ENCODE measurements around the gene RCVRN. TPM values are rescaled to one million over a fixed set of nuclear protein-coding genes. Genes with fewer than 3 reads are reported as not detected.

The RCVRN gene
- total RNA-seq, 1 donor: not detected

DNA sequence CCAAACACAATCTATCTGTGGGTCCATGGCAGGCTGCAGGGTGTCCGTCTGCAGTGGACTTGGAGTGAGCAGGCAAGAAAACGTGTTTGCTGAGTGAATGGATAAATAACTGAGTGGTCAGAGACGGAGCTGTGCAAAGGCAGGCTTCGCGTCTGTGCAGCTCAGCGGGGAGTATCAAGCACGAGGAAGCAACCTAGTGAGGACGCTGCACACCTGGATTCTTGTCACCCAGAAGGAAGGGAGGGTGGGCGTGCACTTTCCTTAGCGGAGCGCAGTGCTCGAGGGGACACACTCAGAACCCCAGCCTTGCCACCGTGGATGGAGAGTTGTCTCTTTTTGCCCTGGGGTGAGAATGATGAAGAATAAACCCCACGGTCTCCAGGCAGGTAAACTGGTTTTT, 1.5 kb upstream of the RCVRN start:
- Histone ChIP-seq H3K27ac (ENCODE audit: low read depth, low read length) (no peak overlapping the region), H2AFZ (ENCODE audit: low read length) (no peak overlapping the region), H3K79me2 (ENCODE audit: insufficient read depth, low read length) (no peaks in the 10 kb centered on the region), H3K36me3 (ENCODE audit: insufficient read depth, low read length) (no peaks in the 10 kb centered on the region), H3K4me1 (ENCODE audit: insufficient read depth, low read length) (no peaks in the 10 kb centered on the region), H3K4me3 (ENCODE audit: insufficient read depth, low read length) (no peak overlapping the region), H3K9me3 (ENCODE audit: low read depth, low read length) (no peaks in the 10 kb centered on the region), H3K27me3 (ENCODE audit: insufficient read depth, low read length) (no peaks in the 10 kb centered on the region), H4K20me1 (ENCODE audit: insufficient read depth, low read length) (no peaks in the 10 kb centered on the region), H3K4me2 (ENCODE audit: insufficient read depth, low read length) (no peak overlapping the region)
- DNase-seq (ENCODE audit: insufficient read length, low spot score, missing footprints): no peak
- TF ChIP-seq CTCF (IDR thresholded peaks at IDR 0.05; ENCODE audit: extremely low read depth, low read depth, low read length): no peak

DNA sequence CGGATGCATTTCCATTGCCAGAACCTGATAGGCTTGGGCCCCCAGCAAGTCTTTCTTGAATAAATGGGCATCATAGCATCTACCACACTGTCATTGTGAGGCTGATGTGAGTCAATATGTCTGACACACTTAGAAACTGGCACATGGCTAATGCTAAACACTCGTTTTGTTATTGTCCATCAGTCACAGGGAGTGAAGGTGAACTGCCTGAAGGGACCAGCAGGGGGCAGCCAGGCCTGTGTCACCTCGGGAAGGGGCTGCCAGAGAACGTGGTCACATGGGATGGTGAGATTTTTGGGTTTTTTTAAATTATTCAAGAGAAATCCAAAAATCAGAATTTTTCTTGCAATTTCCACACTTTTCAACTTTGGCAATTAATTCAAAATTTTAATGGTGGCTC, 831 bp upstream of the RCVRN start:
- Histone ChIP-seq H3K4me1 (ENCODE audit: insufficient read depth, low read length) (no peaks in the 10 kb centered on the region), H3K27me3 (ENCODE audit: insufficient read depth, low read length) (no peaks in the 10 kb centered on the region), H3K4me2 (ENCODE audit: insufficient read depth, low read length) (no peak overlapping the region), H3K4me3 (ENCODE audit: insufficient read depth, low read length) (no peak overlapping the region), H3K36me3 (ENCODE audit: insufficient read depth, low read length) (no peaks in the 10 kb centered on the region), H3K27ac (ENCODE audit: low read depth, low read length) (no peak overlapping the region), H3K9me3 (ENCODE audit: low read depth, low read length) (no peaks in the 10 kb centered on the region), H3K79me2 (ENCODE audit: insufficient read depth, low read length) (no peaks in the 10 kb centered on the region), H4K20me1 (ENCODE audit: insufficient read depth, low read length) (no peaks in the 10 kb centered on the region), H2AFZ (ENCODE audit: low read length) (no peak overlapping the region)
- TF ChIP-seq CTCF (IDR thresholded peaks at IDR 0.05; ENCODE audit: extremely low read depth, low read depth, low read length): peak; percentile 24
- DNase-seq (ENCODE audit: insufficient read length, low spot score, missing footprints): peak; percentile 90

DNA sequence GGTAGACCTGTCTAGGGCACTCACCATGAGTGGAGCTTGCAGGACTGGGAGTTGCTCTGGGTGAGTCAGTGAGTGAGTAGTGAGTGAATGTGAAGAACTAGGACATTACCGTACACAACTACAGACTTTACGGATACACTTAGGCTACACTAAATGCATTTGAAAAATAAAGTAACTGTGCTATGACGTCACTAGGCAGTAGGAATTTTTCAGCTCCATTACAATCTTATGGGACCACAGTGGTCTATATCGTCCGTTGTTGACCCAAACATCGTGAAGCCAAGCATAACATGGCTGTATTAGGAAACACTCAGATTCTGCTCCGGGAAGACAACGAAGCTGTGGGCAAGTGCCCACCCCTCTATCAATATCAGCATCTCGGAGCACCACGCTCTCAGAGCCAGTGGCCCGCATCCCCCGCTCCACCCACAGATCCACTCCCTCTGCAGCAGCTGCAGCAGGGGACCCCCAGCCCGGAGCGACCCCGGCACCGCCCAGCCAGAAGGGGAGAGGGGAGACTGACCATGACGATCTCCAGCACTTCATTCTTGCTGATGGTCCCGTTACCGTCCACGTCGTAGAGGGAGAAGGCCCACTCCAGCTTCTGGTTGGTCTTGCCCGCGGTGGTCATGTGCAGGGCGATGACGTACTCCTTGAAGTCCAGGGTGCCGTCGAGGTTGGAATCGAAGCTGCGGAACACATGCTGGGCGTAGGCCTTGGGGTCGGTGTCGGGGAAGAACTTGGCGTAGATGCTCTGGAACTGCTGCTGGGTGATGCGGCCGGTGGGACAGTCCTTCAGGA, 594 bp downstream of the RCVRN start:
- no peak for DNase-seq (ENCODE audit: insufficient read length, low spot score, missing footprints)

More for the DNA sequence above, 594 bp downstream of the RCVRN start:
- TF ChIP-seq CTCF (IDR thresholded peaks at IDR 0.05; ENCODE audit: extremely low read depth, low read depth, low read length): no peak
- Histone ChIP-seq H3K4me3 (ENCODE audit: insufficient read depth, low read length) (no peak overlapping the region), H3K79me2 (ENCODE audit: insufficient read depth, low read length) (no peaks in the 10 kb centered on the region), H3K27me3 (ENCODE audit: insufficient read depth, low read length) (no peaks in the 10 kb centered on the region), H3K4me1 (ENCODE audit: insufficient read depth, low read length) (no peaks in the 10 kb centered on the region), H4K20me1 (ENCODE audit: insufficient read depth, low read length) (no peaks in the 10 kb centered on the region), H3K9me3 (ENCODE audit: low read depth, low read length) (no peaks in the 10 kb centered on the region), H3K4me2 (ENCODE audit: insufficient read depth, low read length) (no peak overlapping the region), H2AFZ (ENCODE audit: low read length) (no peak overlapping the region), H3K27ac (ENCODE audit: low read depth, low read length) (no peak overlapping the region), H3K36me3 (ENCODE audit: insufficient read depth, low read length) (no peaks in the 10 kb centered on the region)
